ENCODE results near the gene ASXL1. TPM values are rescaled to one million over a fixed set of nuclear protein-coding genes. Genes with fewer than 3 reads are reported as not detected.
A peak's percentile ranks its signal among the peaks of the same experiment; 100 is the strongest.

Gene ASXL1
- total and polyA plus RNA-seq, 2 experiments from 2014 or later = 50.3 to 82.4 TPM

DNA sequence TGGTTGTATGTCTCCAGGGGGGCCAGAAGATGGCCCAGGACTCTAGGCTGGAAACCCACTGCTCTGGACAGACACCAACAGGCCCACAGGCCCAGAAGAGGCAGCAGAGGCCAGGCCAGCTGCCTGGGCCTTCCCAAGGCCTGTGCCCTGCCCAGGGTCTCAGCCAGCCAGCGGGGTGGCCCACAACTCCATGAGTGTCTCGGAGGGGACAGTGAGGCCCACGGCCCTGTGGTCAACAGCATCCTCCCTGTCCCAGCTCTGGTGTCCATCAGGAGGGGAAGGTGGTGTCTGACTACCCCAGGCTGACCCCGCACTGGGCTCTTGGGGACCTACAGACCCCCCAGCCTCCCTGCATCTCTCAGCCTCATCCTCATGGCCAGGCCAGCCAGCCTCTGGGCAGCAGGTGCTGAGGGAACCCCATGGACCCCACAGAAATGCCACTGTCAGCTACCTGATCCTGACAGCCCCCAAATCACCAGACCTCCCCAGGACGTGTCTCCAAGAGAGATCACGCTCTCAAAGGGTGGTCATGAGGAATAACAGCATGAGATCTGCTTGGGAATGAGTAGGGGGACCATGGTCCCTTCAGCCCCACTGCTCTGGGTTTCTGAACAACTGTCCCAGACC, 114.6 kb downstream of the ASXL1 start:
- no peak overlapping the region for H3K4me3 ChIP-seq
- no peak for TF ChIP-seq CTCF (IDR thresholded peaks at IDR 0.05; ENCODE audit: low read depth, low read length)
- H3K4me1 ChIP-seq (ENCODE audit: low read depth) = peaks cover 40% of the 10 kb centered on the region
- no peak overlapping the region for H3K27ac ChIP-seq
- no peaks in the 10 kb centered on the region for H3K9me3 ChIP-seq (ENCODE audit: low read depth)
- no peak for DNase-seq (ENCODE audit: low read depth in 1 of 2, low spot score in 1 of 2)
- H3K36me3 ChIP-seq = no peaks in the 10 kb centered on the region
- H3K27me3 ChIP-seq = no peaks in the 10 kb centered on the region

DNA sequence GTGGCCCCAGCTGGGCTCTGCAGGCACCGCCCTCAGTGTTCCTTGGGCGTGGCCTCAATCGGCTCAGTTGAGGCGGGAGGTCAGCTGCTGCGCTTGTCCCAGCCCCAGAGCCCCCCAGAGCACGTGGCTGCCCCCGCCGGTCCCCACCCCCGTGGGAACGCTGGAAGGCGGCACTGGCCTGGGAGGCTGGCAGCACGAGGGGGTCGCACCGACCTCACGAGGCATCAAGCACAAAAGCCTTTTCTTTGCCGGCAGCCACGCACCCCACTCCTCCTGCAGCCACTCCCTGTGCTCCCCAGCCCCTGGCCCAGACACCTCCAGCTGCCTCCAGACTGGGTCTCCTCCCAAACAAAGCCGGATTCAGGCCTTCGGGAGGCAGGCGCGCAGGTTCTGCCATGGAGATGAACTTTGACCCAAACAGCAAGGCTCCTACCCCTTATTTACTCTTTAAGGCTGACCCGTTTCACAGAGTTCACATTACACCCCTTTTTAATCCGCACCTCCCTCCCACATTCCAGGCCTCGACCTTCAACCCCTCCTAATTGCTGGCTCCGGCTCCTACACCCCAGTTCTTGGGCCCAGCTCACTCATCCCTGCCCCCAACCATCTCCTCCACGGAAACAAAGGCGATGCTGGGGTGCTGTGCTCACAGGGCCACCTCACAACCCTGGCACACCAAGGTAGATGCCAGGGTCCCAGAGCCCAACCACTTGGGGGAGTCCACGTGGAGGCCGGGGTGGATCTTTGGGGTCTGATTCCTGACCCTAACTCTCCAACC, 115.3 kb downstream of the ASXL1 start:
- H3K4me1 ChIP-seq (ENCODE audit: low read depth) = peaks cover 40% of the 10 kb centered on the region
- H3K27me3 ChIP-seq = no peaks in the 10 kb centered on the region
- peak overlapping the region; percentile 97 for H3K27ac ChIP-seq
- H3K9me3 ChIP-seq (ENCODE audit: low read depth) = no peaks in the 10 kb centered on the region
- no peak for DNase-seq (ENCODE audit: low read depth in 1 of 2, low spot score in 1 of 2)
- no peak overlapping the region for H3K4me3 ChIP-seq
- TF ChIP-seq CTCF (IDR thresholded peaks at IDR 0.05; ENCODE audit: low read depth, low read length) = no peak
- H3K36me3 ChIP-seq = no peaks in the 10 kb centered on the region

GRCh38 chr20:32474009-32474716, 116.0 kb downstream of the ASXL1 start:
- H3K27ac ChIP-seq = peak overlapping the region; percentile 97
- no peaks in the 10 kb centered on the region for H3K27me3 ChIP-seq
- no peak for TF ChIP-seq CTCF (IDR thresholded peaks at IDR 0.05; ENCODE audit: low read depth, low read length)
- H3K9me3 ChIP-seq (ENCODE audit: low read depth) = no peaks in the 10 kb centered on the region
- DNase-seq (ENCODE audit: low read depth in 1 of 2, low spot score in 1 of 2) = no peak
- peaks cover 42% of the 10 kb centered on the region for H3K4me1 ChIP-seq (ENCODE audit: low read depth)
- H3K4me3 ChIP-seq = no peak overlapping the region
- no peaks in the 10 kb centered on the region for H3K36me3 ChIP-seq

DNA sequence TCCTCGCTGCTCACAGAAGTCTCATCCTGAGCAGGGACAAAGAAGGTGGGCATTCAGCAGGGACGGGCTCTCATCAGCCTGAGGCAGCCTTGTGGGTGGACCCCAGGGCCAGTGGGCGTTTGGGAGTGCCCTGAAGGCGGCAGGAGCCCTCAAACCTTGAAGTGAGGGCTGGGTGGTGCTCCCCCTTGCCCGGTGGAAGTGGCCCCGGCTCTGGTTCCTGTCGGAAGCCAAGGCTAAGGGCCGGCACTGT, 116.5 kb downstream of the ASXL1 start:
- Histone ChIP-seq H3K36me3 (no peaks in the 10 kb centered on the region), H3K4me3 (no peak overlapping the region), H3K4me1 (ENCODE audit: low read depth) (peaks cover 43% of the 10 kb centered on the region), H3K9me3 (ENCODE audit: low read depth) (no peaks in the 10 kb centered on the region), H3K27ac (peak overlapping the region; percentile 97), H3K27me3 (no peaks in the 10 kb centered on the region)
- TF ChIP-seq CTCF (IDR thresholded peaks at IDR 0.05; ENCODE audit: low read depth, low read length) = no peak
- DNase-seq (ENCODE audit: low read depth in 1 of 2, low spot score in 1 of 2) = no peak

- Histone ChIP-seq H3K4me3 (peak overlapping the region; percentile 7), H3K4me1 (ENCODE audit: low read depth) (peaks cover 43% of the 10 kb centered on the region)
- TF ChIP-seq CTCF (IDR thresholded peaks at IDR 0.05; ENCODE audit: low read depth, low read length) = no peak
Observed at GRCh38 chr20:32474967-32475811, 117.1 kb downstream of the ASXL1 start.

More at GRCh38 chr20:32474967-32475811, 117.1 kb downstream of the ASXL1 start:
- H3K27me3 ChIP-seq = no peaks in the 10 kb centered on the region
- H3K36me3 ChIP-seq = no peaks in the 10 kb centered on the region
- H3K9me3 ChIP-seq (ENCODE audit: low read depth) = no peaks in the 10 kb centered on the region
- peak overlapping the region; percentile 97 for H3K27ac ChIP-seq
- peak; percentile 91 to 100 for DNase-seq (ENCODE audit: low read depth in 1 of 2, low spot score in 1 of 2)
